Measurements from ENCODE around the gene BPIFB4.

BPIFB4 gene

GRCh38 chr20:33070111-33071053 lies 9.1 kb upstream of the BPIFB4 start:
- H3K9me3 ChIP-seq (ENCODE audit: control insufficient read depth in 2 of 2, low read length in 2 of 2): no peaks in the 10 kb centered on the region

GRCh38 chr20:33071198-33071597 lies 8.2 kb upstream of the BPIFB4 start:
- Histone ChIP-seq H3K4me3 (ENCODE audit: low read length in 2 of 2) (no peak overlapping the region), H3K36me3 (ENCODE audit: control insufficient read depth in 2 of 2, insufficient read depth in 2 of 2, low read length in 2 of 2) (no peaks in the 10 kb centered on the region), H3K9me3 (ENCODE audit: control insufficient read depth in 2 of 2, low read length in 2 of 2) (no peaks in the 10 kb centered on the region), H3K4me1 (ENCODE audit: control insufficient read depth in 2 of 2, insufficient read depth in 2 of 2, low read length in 2 of 2) (no peaks in the 10 kb centered on the region), H3K27me3 (ENCODE audit: control insufficient read depth in 2 of 2, insufficient read depth in 2 of 2, low read length in 2 of 2) (no peaks in the 10 kb centered on the region), H3K27ac (ENCODE audit: low read depth in 2 of 2, low read length in 2 of 2) (no peak overlapping the region), H3K9ac (ENCODE audit: low read depth in 1 of 2, low read length in 2 of 2) (no peak overlapping the region)

More at GRCh38 chr20:33070111-33071053, 9.1 kb upstream of the BPIFB4 start:
- Histone ChIP-seq H3K27me3 (ENCODE audit: control insufficient read depth in 2 of 2, insufficient read depth in 2 of 2, low read length in 2 of 2) (no peaks in the 10 kb centered on the region), H3K4me1 (ENCODE audit: control insufficient read depth in 2 of 2, insufficient read depth in 2 of 2, low read length in 2 of 2) (no peaks in the 10 kb centered on the region), H3K27ac (ENCODE audit: low read depth in 2 of 2, low read length in 2 of 2) (no peak overlapping the region), H3K9ac (ENCODE audit: low read depth in 1 of 2, low read length in 2 of 2) (no peak overlapping the region), H3K4me3 (ENCODE audit: low read length in 2 of 2) (no peak overlapping the region), H3K36me3 (ENCODE audit: control insufficient read depth in 2 of 2, insufficient read depth in 2 of 2, low read length in 2 of 2) (no peaks in the 10 kb centered on the region)

GRCh38 chr20:33072362-33072761 lies 7.1 kb upstream of the BPIFB4 start:
- no peaks in the 10 kb centered on the region for H3K27me3 ChIP-seq (ENCODE audit: control insufficient read depth in 2 of 2, insufficient read depth in 2 of 2, low read length in 2 of 2)
- no peaks in the 10 kb centered on the region for H3K4me1 ChIP-seq (ENCODE audit: control insufficient read depth in 2 of 2, insufficient read depth in 2 of 2, low read length in 2 of 2)

GRCh38 chr20:33072813-33073212 lies 6.6 kb upstream of the BPIFB4 start:
- Histone ChIP-seq H3K9me3 (ENCODE audit: control insufficient read depth in 2 of 2, low read length in 2 of 2) (no peaks in the 10 kb centered on the region), H3K4me3 (ENCODE audit: low read length in 2 of 2) (no peak overlapping the region), H3K27ac (ENCODE audit: low read depth in 2 of 2, low read length in 2 of 2) (no peak overlapping the region), H3K4me1 (ENCODE audit: control insufficient read depth in 2 of 2, insufficient read depth in 2 of 2, low read length in 2 of 2) (no peaks in the 10 kb centered on the region), H3K27me3 (ENCODE audit: control insufficient read depth in 2 of 2, insufficient read depth in 2 of 2, low read length in 2 of 2) (no peaks in the 10 kb centered on the region), H3K36me3 (ENCODE audit: control insufficient read depth in 2 of 2, insufficient read depth in 2 of 2, low read length in 2 of 2) (no peaks in the 10 kb centered on the region), H3K9ac (ENCODE audit: low read depth in 1 of 2, low read length in 2 of 2) (no peak overlapping the region)

More at GRCh38 chr20:33072362-33072761, 7.1 kb upstream of the BPIFB4 start:
- Histone ChIP-seq H3K27ac (ENCODE audit: low read depth in 2 of 2, low read length in 2 of 2) (no peak overlapping the region), H3K4me3 (ENCODE audit: low read length in 2 of 2) (no peak overlapping the region), H3K9ac (ENCODE audit: low read depth in 1 of 2, low read length in 2 of 2) (no peak overlapping the region), H3K9me3 (ENCODE audit: control insufficient read depth in 2 of 2, low read length in 2 of 2) (no peaks in the 10 kb centered on the region), H3K36me3 (ENCODE audit: control insufficient read depth in 2 of 2, insufficient read depth in 2 of 2, low read length in 2 of 2) (no peaks in the 10 kb centered on the region)

GRCh38 chr20:33074675-33075074 lies 4.8 kb upstream of the BPIFB4 start:
- H3K36me3 ChIP-seq (ENCODE audit: control insufficient read depth in 2 of 2, insufficient read depth in 2 of 2, low read length in 2 of 2): no peaks in the 10 kb centered on the region
- no peak overlapping the region for H3K27ac ChIP-seq (ENCODE audit: low read depth in 2 of 2, low read length in 2 of 2)
- no peaks in the 10 kb centered on the region for H3K27me3 ChIP-seq (ENCODE audit: control insufficient read depth in 2 of 2, insufficient read depth in 2 of 2, low read length in 2 of 2)
- no peak overlapping the region for H3K9ac ChIP-seq (ENCODE audit: low read depth in 1 of 2, low read length in 2 of 2)
- H3K4me1 ChIP-seq (ENCODE audit: control insufficient read depth in 2 of 2, insufficient read depth in 2 of 2, low read length in 2 of 2): no peaks in the 10 kb centered on the region
- H3K9me3 ChIP-seq (ENCODE audit: control insufficient read depth in 2 of 2, low read length in 2 of 2): no peaks in the 10 kb centered on the region
- H3K4me3 ChIP-seq (ENCODE audit: low read length in 2 of 2): no peak overlapping the region

GRCh38 chr20:33075281-33075680 lies 4.2 kb upstream of the BPIFB4 start:
- Histone ChIP-seq H3K27me3 (ENCODE audit: control insufficient read depth in 2 of 2, insufficient read depth in 2 of 2, low read length in 2 of 2) (no peaks in the 10 kb centered on the region), H3K9ac (ENCODE audit: low read depth in 1 of 2, low read length in 2 of 2) (no peak overlapping the region), H3K4me1 (ENCODE audit: control insufficient read depth in 2 of 2, insufficient read depth in 2 of 2, low read length in 2 of 2) (no peaks in the 10 kb centered on the region), H3K9me3 (ENCODE audit: control insufficient read depth in 2 of 2, low read length in 2 of 2) (no peaks in the 10 kb centered on the region), H3K4me3 (ENCODE audit: low read length in 2 of 2) (no peak overlapping the region), H3K36me3 (ENCODE audit: control insufficient read depth in 2 of 2, insufficient read depth in 2 of 2, low read length in 2 of 2) (no peaks in the 10 kb centered on the region), H3K27ac (ENCODE audit: low read depth in 2 of 2, low read length in 2 of 2) (no peak overlapping the region)

- H3K9me3 ChIP-seq (ENCODE audit: control insufficient read depth in 2 of 2, low read length in 2 of 2): no peaks in the 10 kb centered on the region
- no peak overlapping the region for H3K27ac ChIP-seq (ENCODE audit: low read depth in 2 of 2, low read length in 2 of 2)
- H3K36me3 ChIP-seq (ENCODE audit: control insufficient read depth in 2 of 2, insufficient read depth in 2 of 2, low read length in 2 of 2): no peaks in the 10 kb centered on the region
- no peaks in the 10 kb centered on the region for H3K27me3 ChIP-seq (ENCODE audit: control insufficient read depth in 2 of 2, insufficient read depth in 2 of 2, low read length in 2 of 2)
- no peaks in the 10 kb centered on the region for H3K4me1 ChIP-seq (ENCODE audit: control insufficient read depth in 2 of 2, insufficient read depth in 2 of 2, low read length in 2 of 2)
- no peak overlapping the region for H3K9ac ChIP-seq (ENCODE audit: low read depth in 1 of 2, low read length in 2 of 2)
- H3K4me3 ChIP-seq (ENCODE audit: low read length in 2 of 2): no peak overlapping the region
Observed at GRCh38 chr20:33076662-33077372, 2.6 kb upstream of the BPIFB4 start.

- Histone ChIP-seq H3K27me3 (ENCODE audit: control insufficient read depth in 2 of 2, insufficient read depth in 2 of 2, low read length in 2 of 2) (no peaks in the 10 kb centered on the region), H3K4me3 (ENCODE audit: low read length in 2 of 2) (no peak overlapping the region), H3K9ac (ENCODE audit: low read depth in 1 of 2, low read length in 2 of 2) (no peak overlapping the region), H3K27ac (ENCODE audit: low read depth in 2 of 2, low read length in 2 of 2) (no peak overlapping the region), H3K9me3 (ENCODE audit: control insufficient read depth in 2 of 2, low read length in 2 of 2) (no peaks in the 10 kb centered on the region), H3K36me3 (ENCODE audit: control insufficient read depth in 2 of 2, insufficient read depth in 2 of 2, low read length in 2 of 2) (no peaks in the 10 kb centered on the region), H3K4me1 (ENCODE audit: control insufficient read depth in 2 of 2, insufficient read depth in 2 of 2, low read length in 2 of 2) (no peaks in the 10 kb centered on the region)
Observed at GRCh38 chr20:33081411-33082154, 2.1 kb downstream of the BPIFB4 start.

- H3K9ac ChIP-seq (ENCODE audit: low read depth in 1 of 2, low read length in 2 of 2): no peak overlapping the region
- no peak overlapping the region for H3K4me3 ChIP-seq (ENCODE audit: low read length in 2 of 2)
- H3K27ac ChIP-seq (ENCODE audit: low read depth in 2 of 2, low read length in 2 of 2): no peak overlapping the region
- H3K27me3 ChIP-seq (ENCODE audit: control insufficient read depth in 2 of 2, insufficient read depth in 2 of 2, low read length in 2 of 2): no peaks in the 10 kb centered on the region
- no peaks in the 10 kb centered on the region for H3K4me1 ChIP-seq (ENCODE audit: control insufficient read depth in 2 of 2, insufficient read depth in 2 of 2, low read length in 2 of 2)
- no peaks in the 10 kb centered on the region for H3K36me3 ChIP-seq (ENCODE audit: control insufficient read depth in 2 of 2, insufficient read depth in 2 of 2, low read length in 2 of 2)
- H3K9me3 ChIP-seq (ENCODE audit: control insufficient read depth in 2 of 2, low read length in 2 of 2): no peaks in the 10 kb centered on the region
Observed at GRCh38 chr20:33082546-33082945, 3.1 kb downstream of the BPIFB4 start.
